Astrocyte (in vitro differentiated cells and primary cell): ENCODE measurements around the gene VPS35. TPM values are rescaled to one million over a fixed set of nuclear protein-coding genes. Genes with fewer than 3 reads are reported as not detected.

Source experiments
- DNase-seq: peaks from one replicate; pipeline ENCODE4 v3.0.0-alpha.2; 2010; ENCODE audit warnings: low read depth
- FAIRE-seq: peaks from 2 replicates; lab custom pipeline; 2011; peaks lifted over from hg19 to GRCh38; lab: Jason Lieb, UNC
- H2AFZ ChIP-seq: 2 replicates; pipeline ENCODE4 v1.6.0; 2012; ENCODE audit warnings: low read depth, low read length, inconsistent platforms
- H3K27ac ChIP-seq: 2 replicates; pipeline ENCODE4 v1.5.1; 2011; ENCODE audit warnings: low read depth, low read length, inconsistent platforms
- H3K27me3 ChIP-seq: 2 replicates; pipeline ENCODE4 v1.6.0; 2011; ENCODE audit warnings: low read length, inconsistent platforms; ENCODE audit not compliant: insufficient read depth
- H3K36me3 ChIP-seq: 2 replicates; pipeline ENCODE4 v1.5.1; 2011; ENCODE audit warnings: low read length, inconsistent platforms; ENCODE audit not compliant: insufficient read depth
- H3K4me1 ChIP-seq: 2 replicates; pipeline ENCODE4 v1.5.1; 2011; ENCODE audit warnings: low read length, inconsistent platforms; ENCODE audit not compliant: insufficient read depth
- H3K4me2 ChIP-seq: 2 replicates; pipeline ENCODE4 v1.6.0; 2012; ENCODE audit warnings: low read length, inconsistent platforms
- H3K4me3 ChIP-seq: 2 replicates; pipeline ENCODE4 v1.5.1; 2011; ENCODE audit warnings: low read depth, mild to moderate bottlenecking, low read length, inconsistent platforms; ENCODE audit not compliant: insufficient read depth
- H3K79me2 ChIP-seq: 2 replicates; pipeline ENCODE4 v1.6.0; 2012; ENCODE audit warnings: mild to moderate bottlenecking, low read length, inconsistent platforms; ENCODE audit not compliant: insufficient read depth
- H3K9ac ChIP-seq: 2 replicates; pipeline ENCODE4 v1.6.0; 2012; ENCODE audit warnings: mild to moderate bottlenecking, low read length, inconsistent platforms
- H3K9me3 ChIP-seq: 2 replicates; pipeline ENCODE4 v1.5.1; 2012; ENCODE audit warnings: low read depth, mild to moderate bottlenecking, low read length, inconsistent platforms; ENCODE audit not compliant: insufficient read depth
- H4K20me1 ChIP-seq: 2 replicates; pipeline ENCODE4 v1.6.0; 2012; ENCODE audit warnings: low read length, inconsistent platforms; ENCODE audit not compliant: insufficient read depth
- H3K27ac Mint-ChIP-seq: one replicate; pipeline ENCODE4 v1.8.0; 2021; ENCODE audit warnings: mild to moderate bottlenecking, mixed read lengths; ENCODE audit not compliant: unreplicated experiment
- H3K27me3 Mint-ChIP-seq: one replicate; pipeline ENCODE4 v1.8.0; 2021; ENCODE audit warnings: low read depth, mixed read lengths; ENCODE audit not compliant: unreplicated experiment
- H3K36me3 Mint-ChIP-seq: one replicate; pipeline ENCODE4 v1.8.0; 2021; ENCODE audit warnings: low read depth, mixed read lengths; ENCODE audit not compliant: unreplicated experiment
- H3K4me1 Mint-ChIP-seq: one replicate; pipeline ENCODE4 v1.8.0; 2021; ENCODE audit warnings: low read depth, mixed read lengths; ENCODE audit not compliant: unreplicated experiment
- H3K4me3 Mint-ChIP-seq: one replicate; pipeline ENCODE4 v1.8.0; 2021; ENCODE audit warnings: mild to moderate bottlenecking, moderate library complexity, mixed read lengths; ENCODE audit not compliant: unreplicated experiment
- H3K9me3 Mint-ChIP-seq: one replicate; pipeline ENCODE4 v1.8.0; 2021; ENCODE audit warnings: mild to moderate bottlenecking, mixed read lengths; ENCODE audit not compliant: unreplicated experiment
- EZH2 ChIP-seq: IDR thresholded peaks from 2 replicates; pipeline ENCODE4 v1.6.1; 2012; ENCODE audit warnings: mild to moderate bottlenecking, low read length, inconsistent platforms; ENCODE audit not compliant: insufficient read depth
- total RNA-seq: library from RNA; stranded (reverse); gene quantifications from 2 replicates; pipeline ENCODE4 v1.2.1, GENCODE V29; 2021
- TF ChIP-seq, protein P1 (sequence below): IDR thresholded peaks from 2 replicates; pipeline ENCODE4 v1.5.1; 2011; ENCODE audit warnings: low read depth, mild to moderate bottlenecking, inconsistent platforms, low read length, moderate library complexity; ENCODE audit not compliant: insufficient read depth

VPS35 gene
- total RNA-seq, 1 donor from 2014 or later = 135 TPM

DNA sequence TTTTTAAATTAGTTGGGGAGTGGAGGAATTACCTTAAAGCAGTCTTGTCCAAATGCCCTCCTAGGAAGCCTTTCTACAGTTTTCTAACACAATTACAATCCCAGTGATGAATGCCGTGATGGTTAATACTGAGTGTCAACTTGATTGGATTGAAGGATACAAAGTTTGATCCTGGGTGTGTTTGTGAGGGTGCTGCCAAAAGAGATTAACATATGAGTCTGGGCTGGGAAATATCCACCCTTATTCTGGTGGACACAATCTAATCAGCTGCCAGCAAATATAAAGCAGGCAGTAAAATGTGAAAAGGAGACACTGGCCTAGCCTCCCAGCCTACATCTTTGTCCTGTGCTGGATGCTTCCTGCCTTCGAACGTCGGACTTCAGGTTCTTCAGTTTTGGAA is 12.6 kb upstream of the VPS35 start:
- Histone ChIP-seq H4K20me1 (no peaks in the 10 kb centered on the region), H3K9me3 (no peaks in the 10 kb centered on the region), H2AFZ (no peak overlapping the region), H3K4me2 (no peak overlapping the region), H3K27ac (no peak overlapping the region), H3K36me3 (peaks cover 3% of the 10 kb centered on the region), H3K4me1 (no peaks in the 10 kb centered on the region), H3K27me3 (no peaks in the 10 kb centered on the region), H3K79me2 (no peaks in the 10 kb centered on the region), H3K9ac (no peak overlapping the region), H3K4me3 (no peak overlapping the region)
- TF ChIP-seq, protein P1, sequence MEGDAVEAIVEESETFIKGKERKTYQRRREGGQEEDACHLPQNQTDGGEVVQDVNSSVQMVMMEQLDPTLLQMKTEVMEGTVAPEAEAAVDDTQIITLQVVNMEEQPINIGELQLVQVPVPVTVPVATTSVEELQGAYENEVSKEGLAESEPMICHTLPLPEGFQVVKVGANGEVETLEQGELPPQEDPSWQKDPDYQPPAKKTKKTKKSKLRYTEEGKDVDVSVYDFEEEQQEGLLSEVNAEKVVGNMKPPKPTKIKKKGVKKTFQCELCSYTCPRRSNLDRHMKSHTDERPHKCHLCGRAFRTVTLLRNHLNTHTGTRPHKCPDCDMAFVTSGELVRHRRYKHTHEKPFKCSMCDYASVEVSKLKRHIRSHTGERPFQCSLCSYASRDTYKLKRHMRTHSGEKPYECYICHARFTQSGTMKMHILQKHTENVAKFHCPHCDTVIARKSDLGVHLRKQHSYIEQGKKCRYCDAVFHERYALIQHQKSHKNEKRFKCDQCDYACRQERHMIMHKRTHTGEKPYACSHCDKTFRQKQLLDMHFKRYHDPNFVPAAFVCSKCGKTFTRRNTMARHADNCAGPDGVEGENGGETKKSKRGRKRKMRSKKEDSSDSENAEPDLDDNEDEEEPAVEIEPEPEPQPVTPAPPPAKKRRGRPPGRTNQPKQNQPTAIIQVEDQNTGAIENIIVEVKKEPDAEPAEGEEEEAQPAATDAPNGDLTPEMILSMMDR = no peak
- TF ChIP-seq EZH2 = no peak
- H3K27ac Mint-ChIP-seq = no peak overlapping the region
- DNase-seq = no peak
- no peaks in the 10 kb centered on the region for H3K4me1 Mint-ChIP-seq
- no peaks in the 10 kb centered on the region for H3K36me3 Mint-ChIP-seq
- no peaks in the 10 kb centered on the region for H3K27me3 Mint-ChIP-seq
- no peak for FAIRE-seq
- H3K4me3 Mint-ChIP-seq = no peak overlapping the region
- H3K9me3 Mint-ChIP-seq = no peaks in the 10 kb centered on the region

DNA sequence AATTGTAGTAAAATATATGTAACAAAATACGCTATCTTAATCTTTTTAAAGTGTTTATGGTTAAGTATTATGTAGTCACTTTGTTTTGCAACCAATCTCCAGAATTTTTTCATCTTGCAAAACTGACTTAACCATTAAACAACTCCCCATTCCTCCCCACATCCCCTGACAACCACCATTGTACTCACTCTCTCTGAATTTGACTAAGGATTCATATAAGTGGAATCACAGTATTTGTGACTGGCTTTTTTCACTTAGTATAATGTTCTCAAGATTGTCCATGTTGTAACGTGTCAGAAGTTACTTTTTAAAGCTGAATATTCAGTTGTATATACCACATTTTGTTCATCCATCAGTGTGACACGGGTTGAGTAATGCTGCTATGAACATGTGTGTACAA is 11.1 kb upstream of the VPS35 start:
- no peak overlapping the region for H3K27ac ChIP-seq
- H3K4me3 Mint-ChIP-seq = no peak overlapping the region
- peaks cover 12% of the 10 kb centered on the region for H3K36me3 ChIP-seq
- DNase-seq = no peak
- no peaks in the 10 kb centered on the region for H3K27me3 ChIP-seq
- H3K9me3 ChIP-seq = no peaks in the 10 kb centered on the region
- no peak overlapping the region for H3K4me2 ChIP-seq
- FAIRE-seq = no peak
- H4K20me1 ChIP-seq = no peaks in the 10 kb centered on the region
- H3K27me3 Mint-ChIP-seq = no peaks in the 10 kb centered on the region
- H3K36me3 Mint-ChIP-seq = no peaks in the 10 kb centered on the region
- H3K9ac ChIP-seq = no peak overlapping the region
- TF ChIP-seq EZH2 = no peak
- TF ChIP-seq, protein P1 = no peak
- no peaks in the 10 kb centered on the region for H3K79me2 ChIP-seq
- no peaks in the 10 kb centered on the region for H3K4me1 Mint-ChIP-seq
- H3K9me3 Mint-ChIP-seq = no peaks in the 10 kb centered on the region
- no peak overlapping the region for H2AFZ ChIP-seq
- H3K27ac Mint-ChIP-seq = no peak overlapping the region
- no peaks in the 10 kb centered on the region for H3K4me1 ChIP-seq
- no peak overlapping the region for H3K4me3 ChIP-seq

DNA sequence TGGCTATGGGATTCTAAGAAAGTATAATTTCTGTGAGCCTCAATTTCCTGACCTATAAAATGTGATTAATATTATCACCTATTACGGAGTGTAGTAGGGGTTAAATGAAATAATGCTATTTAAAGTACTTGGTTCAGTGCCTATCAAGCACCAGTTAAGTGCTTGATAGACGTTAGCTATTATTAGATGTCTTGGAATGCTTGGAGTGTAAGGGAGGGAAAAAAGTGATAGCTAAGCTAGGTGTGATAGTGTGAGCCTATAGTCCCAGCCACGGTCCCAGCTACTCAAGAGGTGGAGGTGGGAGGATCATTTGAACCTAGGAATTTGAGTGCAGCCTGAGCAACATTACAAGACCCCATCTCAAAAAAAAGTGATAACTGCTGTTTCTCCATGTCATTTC is 8.0 kb upstream of the VPS35 start:
- H3K4me3 Mint-ChIP-seq = no peak overlapping the region
- Histone ChIP-seq H3K79me2 (peaks cover 9% of the 10 kb centered on the region), H3K27me3 (no peaks in the 10 kb centered on the region), H3K9me3 (no peaks in the 10 kb centered on the region), H3K4me3 (no peak overlapping the region), H3K9ac (no peak overlapping the region), H4K20me1 (no peaks in the 10 kb centered on the region), H3K4me1 (no peaks in the 10 kb centered on the region), H3K27ac (no peak overlapping the region), H3K36me3 (peaks cover 16% of the 10 kb centered on the region), H3K4me2 (no peak overlapping the region), H2AFZ (no peak overlapping the region)
- no peaks in the 10 kb centered on the region for H3K9me3 Mint-ChIP-seq
- H3K27ac Mint-ChIP-seq = no peak overlapping the region
- H3K4me1 Mint-ChIP-seq = no peaks in the 10 kb centered on the region
- H3K36me3 Mint-ChIP-seq = no peaks in the 10 kb centered on the region
- FAIRE-seq = no peak
- no peak for DNase-seq
- H3K27me3 Mint-ChIP-seq = no peaks in the 10 kb centered on the region
- TF ChIP-seq, protein P1 = no peak
- TF ChIP-seq EZH2 = no peak
